Measurements from ENCODE around the gene PCDH15. TPM values are rescaled to one million over a fixed set of nuclear protein-coding genes. Genes with fewer than 3 reads are reported as not detected.

Gene PCDH15
- total RNA-seq, 1 experiment from 2014 or later, result 0.61 TPM

GRCh38 chr10:54815583-54815982 lies 14.6 kb upstream of the PCDH15 start:
- Histone ChIP-seq H3K14ac (ENCODE audit: insufficient read depth, low read length) (no peak overlapping the region), H3K4me2 (ENCODE audit: insufficient read depth, insufficient read length, low read length) (no peak overlapping the region), H2BK20ac (ENCODE audit: low read depth, low read length, poor library complexity, severe bottlenecking) (no peak overlapping the region), H3K9me3 (ENCODE audit: control insufficient read depth, low read depth, low read length) (no peaks in the 10 kb centered on the region), H3T11ph (ENCODE audit: low read length) (no peak overlapping the region), H3K79me2 (ENCODE audit: insufficient read depth, low read length) (no peaks in the 10 kb centered on the region), H4K91ac (ENCODE audit: insufficient read length, low read depth, low read length) (no peak overlapping the region), H3K27ac (ENCODE audit: insufficient read length, low read depth, low read length) (no peak overlapping the region), H3K18ac (ENCODE audit: insufficient read length, low read depth, low read length) (no peak overlapping the region), H3K4me1 (ENCODE audit: insufficient read depth, low read length) (no peaks in the 10 kb centered on the region), H4K5ac (ENCODE audit: insufficient read length, low read depth, low read length) (no peak overlapping the region), H2AFZ (ENCODE audit: low read length) (no peak overlapping the region), H4K8ac (replicated peaks; ENCODE audit: insufficient read length, low read depth, low read length) (no peak overlapping the region), H3K56ac (ENCODE audit: insufficient read length, low read depth, low read length) (no peak overlapping the region), H2BK15ac (ENCODE audit: low read depth, low read length) (no peak overlapping the region), H2BK120ac (ENCODE audit: low read depth, low read length, poor library complexity, severe bottlenecking) (no peak overlapping the region), H3K79me1 (ENCODE audit: insufficient read depth, low read depth, low read length, poor library complexity, severe bottlenecking) (no peaks in the 10 kb centered on the region), H2AK5ac (ENCODE audit: insufficient read length, low read length) (no peak overlapping the region), H4K20me1 (ENCODE audit: control insufficient read depth, insufficient read depth, insufficient read length) (no peaks in the 10 kb centered on the region), H3K27me3 (ENCODE audit: insufficient read depth, low read length) (no peaks in the 10 kb centered on the region), H3K23ac (ENCODE audit: insufficient read length, low read depth, low read length) (no peak overlapping the region), H2BK5ac (ENCODE audit: insufficient read length, low read length) (no peak overlapping the region), H3K4ac (ENCODE audit: low read depth, low read length) (no peak overlapping the region), H3K23me2 (ENCODE audit: insufficient read length, low read depth, low read length, poor library complexity, severe bottlenecking) (no peaks in the 10 kb centered on the region), H3K9ac (ENCODE audit: extremely low read depth, insufficient read length, low read length) (no peak overlapping the region), H2BK12ac (ENCODE audit: insufficient read length, low read depth, low read length) (no peak overlapping the region)
- DNase-seq, result no peak
- H3K9me3 Mint-ChIP-seq, result no peaks in the 10 kb centered on the region
- 0 out of 7 replicates have a peak, but pooled peaks cover 0 to 4% (median 0%) of the 10 kb centered on the region in 3 experiments for H3K36me3 Mint-ChIP-seq (ENCODE audit: insufficient read depth in 1 of 3, low read depth in 3 of 3)
- no peaks in the 10 kb centered on the region for H3K27me3 Mint-ChIP-seq (ENCODE audit: low read depth)
- no peaks in the 10 kb centered on the region for H3K4me1 Mint-ChIP-seq
- TF ChIP-seq CTCF (conservative IDR thresholded peaks at IDR 0.05), result no peak
- no peak overlapping the region for H3K27ac Mint-ChIP-seq
- no CpG with 5 or more reads among the region's 2 CpGs for WGBS (ENCODE audit: extremely low coverage, insufficient read length, low lambda C conversion rate)
- no peak overlapping the region for H3K4me3 Mint-ChIP-seq

Measured in H9 (cell line).